GM23338 (cell line): ENCODE data around the gene MCTP1.

Source experiments
- CREB1 ChIP-seq: fragments of 250-450 bp; sonication (Bioruptor Pico); IDR thresholded peaks from 2 replicates; pipeline ENCODE4 v1.5.0; 2020; ENCODE audit warnings: low read depth, mild to moderate bottlenecking, moderate library complexity
- CTCF ChIP-seq, 2 experiments: fragments of 200-600 bp in 1 of 2; sonication (generic) in 1 of 2; conservative IDR thresholded peaks; 2 replicates each; pipeline versions ENCODE4 v1.5.1 to v1.6.1; 2016 to 2017; ENCODE audit warnings: antibody characterized with exemption in 2 of 2, low read depth in 2 of 2, mild to moderate bottlenecking in 2 of 2, moderate library complexity in 1 of 2
- ETS1 ChIP-seq: IDR thresholded peaks from 2 replicates; pipeline ENCODE4 v1.6.1; 2016; ENCODE audit warnings: antibody characterized with exemption
- EZH2 ChIP-seq: fragments of 200-600 bp; sonication (generic); IDR thresholded peaks from one replicate; pipeline ENCODE4 v1.8.0; 2017; ENCODE audit warnings: antibody characterized with exemption, mild to moderate bottlenecking, low read depth; ENCODE audit not compliant: unreplicated experiment
- EZH2phosphoT487 ChIP-seq: fragments of 200-600 bp; sonication (generic); IDR thresholded peaks from one replicate; pipeline ENCODE4 v1.8.1; 2018; ENCODE audit warnings: antibody characterized with exemption; ENCODE audit not compliant: unreplicated experiment
- JUNB ChIP-seq: IDR thresholded peaks from one replicate; pipeline ENCODE4 v1.6.1; 2016; ENCODE audit warnings: antibody characterized with exemption; ENCODE audit not compliant: unreplicated experiment
- NANOG ChIP-seq: IDR thresholded peaks from 2 replicates; pipeline ENCODE4 v1.6.1; 2016; ENCODE audit warnings: antibody characterized with exemption, borderline replicate concordance
- POLR2AphosphoS5 ChIP-seq: IDR thresholded peaks from 2 replicates; pipeline ENCODE4 v1.6.1; 2016; ENCODE audit warnings: antibody characterized with exemption, low read depth
- REST ChIP-seq: IDR thresholded peaks from one replicate; pipeline ENCODE4 v1.6.1; 2018; ENCODE audit warnings: antibody characterized with exemption; ENCODE audit not compliant: unreplicated experiment
- ZNF331 ChIP-seq: fragments of 250-450 bp; sonication (Bioruptor Pico); IDR thresholded peaks from 2 replicates; pipeline ENCODE4 v1.5.0; 2020; ENCODE audit warnings: low read depth, mild to moderate bottlenecking, moderate library complexity

GRCh38 chr5:95148453-95148852 is 136.4 kb downstream of the MCTP1 start:
- TF ChIP-seq CTCF (conservative IDR thresholded peaks at IDR 0.05; ENCODE audit: low read depth in 2 of 2) (no peak), EZH2phosphoT487 (no peak), ETS1 (no peak), POLR2AphosphoS5 (no peak), CREB1 (CRISPR knock-in tag) (no peak), REST (no peak), EZH2 (no peak), JUNB (no peak), NANOG (no peak), ZNF331 (no peak)
